Natural killer cell (primary cell): ENCODE results near the gene PIGL. TPM values are rescaled to one million over a fixed set of nuclear protein-coding genes. Genes with fewer than 3 reads are reported as not detected.
A peak's percentile ranks its signal among the peaks of the same experiment; 100 is the strongest.

Source experiments
- ATAC-seq, 3 donors: fragments of 150-1000 bp in 2 of 3; fragments of 200-7000 bp in 1 of 3; cut with Tn5 transposase; 1 replicate in 1 of 3; 2 replicates in 2 of 3; pipeline ENCODE4 v1.10.0; 2021; ENCODE audit warnings: mild to moderate bottlenecking in 2 of 3, moderate library complexity in 2 of 3
- DNase-seq, 2 donors: peaks; one replicate each; pipeline versions ENCODE4 v3.0.0 to v3.0.0-alpha.2; 2013 to 2021; ENCODE audit warnings: mixed read lengths in 1 of 2
- H3K27ac ChIP-seq: one replicate; pipeline ENCODE4 v1.5.1; 2013; ENCODE audit warnings: mild to moderate bottlenecking, low read length
- H3K27me3 ChIP-seq: one replicate; pipeline ENCODE4 v1.6.1; 2013; ENCODE audit warnings: low read length; ENCODE audit not compliant: control insufficient read depth, insufficient read depth
- H3K36me3 ChIP-seq: one replicate; pipeline ENCODE4 v1.6.1; 2013; ENCODE audit warnings: low read length; ENCODE audit not compliant: control insufficient read depth, insufficient read depth
- H3K4me1 ChIP-seq: one replicate; pipeline ENCODE4 v1.6.1; 2013; ENCODE audit warnings: low read length; ENCODE audit not compliant: control insufficient read depth, insufficient read depth
- H3K4me3 ChIP-seq: one replicate; pipeline ENCODE4 v1.5.1; 2013; ENCODE audit warnings: low read length
- H3K9me3 ChIP-seq: one replicate; pipeline ENCODE4 v1.6.1; 2013; ENCODE audit warnings: low read length; ENCODE audit not compliant: control insufficient read depth, insufficient read depth
- H3K27ac Mint-ChIP-seq, 2 donors: one replicate each; pipeline ENCODE4 v1.8.0; 2022; ENCODE audit warnings: mild to moderate bottlenecking in 2 of 2, mixed read lengths in 2 of 2, moderate library complexity in 1 of 2
- H3K27me3 Mint-ChIP-seq, 2 donors: one replicate each; pipeline ENCODE4 v1.8.0; 2022; ENCODE audit warnings: low read depth in 2 of 2, mixed read lengths in 2 of 2
- H3K36me3 Mint-ChIP-seq: one replicate; pipeline ENCODE4 v1.8.0; 2022; ENCODE audit warnings: mixed read lengths
- H3K4me1 Mint-ChIP-seq, 2 donors: one replicate each; pipeline ENCODE4 v1.8.0; 2022; ENCODE audit warnings: mixed read lengths in 2 of 2
- H3K4me3 Mint-ChIP-seq: one replicate; pipeline ENCODE4 v1.8.0; 2022; ENCODE audit warnings: mild to moderate bottlenecking, moderate library complexity, mixed read lengths
- H3K9me3 Mint-ChIP-seq, 2 donors: one replicate each; pipeline ENCODE4 v1.8.0; 2022; ENCODE audit warnings: mixed read lengths in 2 of 2
- WGBS: methylation state at CpG from one replicate; pipeline ENCODE4 v1.1.7; 2013; ENCODE audit warnings: missing lambda C conversion rate; ENCODE audit not compliant: insufficient coverage; 5-methylcytosine and 5-hydroxymethylcytosine counted together
- intact Hi-C: fragments of 100-400 bp; cut with micrococcal nuclease; formaldehyde crosslinking; loops from one replicate; pipeline ENCODE4 v1.14.2; 2022
- total RNA-seq, 4 donors: library from RNA; stranded (reverse); fragments of 120-200 nt in 1 of 4; gene quantifications; one replicate each; pipeline versions ENCODE4 v1.2.3 to v1.2.4, GENCODE V29; 2013 to 2022
- TF ChIP-seq, protein P1 (sequence below): fragments of 200-600 bp; IDR thresholded peaks from one replicate; pipeline ENCODE4 v1.8.0; 2022; ENCODE audit warnings: antibody characterized with exemption

PIGL gene
- total RNA-seq, 3 donors from 2014 or later (not counting 1 experiment from before 2014, with no cell fraction given), result 44.2 to 68.3 (median 47.9) TPM

DNA sequence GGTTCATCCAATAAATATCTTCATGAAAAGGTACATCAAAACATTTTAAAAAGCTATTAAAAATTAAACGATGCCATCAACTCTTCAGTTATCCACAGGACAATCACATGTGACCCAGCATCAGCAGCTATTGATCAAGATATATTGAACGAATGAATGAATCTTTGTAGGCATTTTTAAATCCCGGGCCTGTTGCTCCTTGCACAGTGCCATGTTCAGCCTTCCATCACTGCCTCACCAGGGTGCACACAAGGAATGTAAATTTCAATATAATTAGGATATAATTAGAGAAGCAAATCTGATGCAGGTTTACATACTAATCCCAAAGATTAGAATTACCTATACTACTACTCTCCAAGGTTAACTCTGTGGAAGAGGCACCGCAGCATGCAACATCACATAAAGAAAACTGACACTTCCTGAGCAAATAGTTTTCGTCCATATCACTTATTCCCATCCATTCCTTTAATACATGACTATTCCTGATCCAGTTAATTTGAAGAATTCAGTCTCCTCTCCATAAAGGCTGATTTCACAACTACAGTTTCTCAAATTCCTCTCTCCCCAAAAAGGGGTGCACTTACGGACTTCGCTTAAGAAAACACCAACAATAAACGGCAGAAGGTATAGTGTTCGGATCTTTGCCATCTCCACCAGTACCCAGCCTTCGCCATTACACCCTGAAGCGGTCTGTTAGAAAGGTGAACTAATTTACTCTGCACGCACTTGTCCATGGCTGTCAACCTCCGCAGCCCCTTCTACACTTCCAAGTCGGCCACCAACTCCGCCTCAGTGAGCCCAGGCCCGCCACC is 2.6 kb upstream of the PIGL start:
- peak overlapping the region; percentile 90 to 95 for H3K27ac Mint-ChIP-seq
- H3K4me3 ChIP-seq, result peak overlapping the region; percentile 44
- H3K27me3 Mint-ChIP-seq, result no peaks in the 10 kb centered on the region
- 7% methylated on average over 15 of the region's 16 CpGs for WGBS
- H3K9me3 ChIP-seq, result no peaks in the 10 kb centered on the region
- TF ChIP-seq, protein P1, sequence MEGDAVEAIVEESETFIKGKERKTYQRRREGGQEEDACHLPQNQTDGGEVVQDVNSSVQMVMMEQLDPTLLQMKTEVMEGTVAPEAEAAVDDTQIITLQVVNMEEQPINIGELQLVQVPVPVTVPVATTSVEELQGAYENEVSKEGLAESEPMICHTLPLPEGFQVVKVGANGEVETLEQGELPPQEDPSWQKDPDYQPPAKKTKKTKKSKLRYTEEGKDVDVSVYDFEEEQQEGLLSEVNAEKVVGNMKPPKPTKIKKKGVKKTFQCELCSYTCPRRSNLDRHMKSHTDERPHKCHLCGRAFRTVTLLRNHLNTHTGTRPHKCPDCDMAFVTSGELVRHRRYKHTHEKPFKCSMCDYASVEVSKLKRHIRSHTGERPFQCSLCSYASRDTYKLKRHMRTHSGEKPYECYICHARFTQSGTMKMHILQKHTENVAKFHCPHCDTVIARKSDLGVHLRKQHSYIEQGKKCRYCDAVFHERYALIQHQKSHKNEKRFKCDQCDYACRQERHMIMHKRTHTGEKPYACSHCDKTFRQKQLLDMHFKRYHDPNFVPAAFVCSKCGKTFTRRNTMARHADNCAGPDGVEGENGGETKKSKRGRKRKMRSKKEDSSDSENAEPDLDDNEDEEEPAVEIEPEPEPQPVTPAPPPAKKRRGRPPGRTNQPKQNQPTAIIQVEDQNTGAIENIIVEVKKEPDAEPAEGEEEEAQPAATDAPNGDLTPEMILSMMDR, result no peak
- no peaks in the 10 kb centered on the region for H3K36me3 Mint-ChIP-seq
- peak overlapping the region; percentile 57 for H3K27ac ChIP-seq
- no peaks in the 10 kb centered on the region for H3K27me3 ChIP-seq
- intact Hi-C loops, result loop anchor here (1.0 to 5.0 kb wide), 2 partner anchors 53 to 72 kb away; no protein-coding TSS in a partner anchor
- H3K4me1 ChIP-seq, result peaks cover 30% of the 10 kb centered on the region
- H3K4me1 Mint-ChIP-seq, result peaks cover 37 to 38% of the 10 kb centered on the region in 2 donors
- no peaks in the 10 kb centered on the region for H3K9me3 Mint-ChIP-seq
- DNase-seq (peak in 1 of 2 donors; percentile 48), ATAC-seq (no peak)
- no peaks in the 10 kb centered on the region for H3K36me3 ChIP-seq
- peak overlapping the region; percentile 88 for H3K4me3 Mint-ChIP-seq

DNA sequence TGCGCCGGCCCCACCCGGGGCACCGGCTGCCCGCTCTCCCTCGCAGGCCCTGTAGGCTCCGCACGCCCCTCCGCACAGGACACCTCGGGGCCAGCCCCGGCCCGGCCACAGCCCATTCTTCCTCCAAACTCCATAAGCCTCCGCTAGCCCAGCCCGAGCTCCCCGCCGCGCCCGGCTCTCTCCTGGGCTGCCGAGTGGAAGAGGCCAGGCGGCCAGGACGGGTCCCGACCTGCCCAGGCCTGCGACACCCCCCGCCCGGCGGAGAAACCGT is 2.1 kb upstream of the PIGL start:
- under 1% methylated on average over 27 of the region's 27 CpGs for WGBS
- Histone ChIP-seq H3K4me1 (peaks cover 30% of the 10 kb centered on the region), H3K9me3 (no peaks in the 10 kb centered on the region), H3K4me3 (peak overlapping the region; percentile 44), H3K36me3 (no peaks in the 10 kb centered on the region), H3K27me3 (no peaks in the 10 kb centered on the region), H3K27ac (peak overlapping the region; percentile 57)
- DNase-seq (no peak), ATAC-seq (peak; percentile 35 to 58 (median 44))
- TF ChIP-seq, protein P1, result no peak
- Mint-ChIP-seq H3K4me3 (peak overlapping the region; percentile 88), H3K9me3 (no peaks in the 10 kb centered on the region), H3K36me3 (no peaks in the 10 kb centered on the region), H3K27me3 (no peaks in the 10 kb centered on the region), H3K4me1 (peaks cover 37 to 38% of the 10 kb centered on the region in 2 donors), H3K27ac (peak overlapping the region; percentile 90 to 95)
- intact Hi-C loops, result loop anchor here (1.0 to 5.0 kb wide), 2 partner anchors 52 to 71 kb away; no protein-coding TSS in a partner anchor

DNA sequence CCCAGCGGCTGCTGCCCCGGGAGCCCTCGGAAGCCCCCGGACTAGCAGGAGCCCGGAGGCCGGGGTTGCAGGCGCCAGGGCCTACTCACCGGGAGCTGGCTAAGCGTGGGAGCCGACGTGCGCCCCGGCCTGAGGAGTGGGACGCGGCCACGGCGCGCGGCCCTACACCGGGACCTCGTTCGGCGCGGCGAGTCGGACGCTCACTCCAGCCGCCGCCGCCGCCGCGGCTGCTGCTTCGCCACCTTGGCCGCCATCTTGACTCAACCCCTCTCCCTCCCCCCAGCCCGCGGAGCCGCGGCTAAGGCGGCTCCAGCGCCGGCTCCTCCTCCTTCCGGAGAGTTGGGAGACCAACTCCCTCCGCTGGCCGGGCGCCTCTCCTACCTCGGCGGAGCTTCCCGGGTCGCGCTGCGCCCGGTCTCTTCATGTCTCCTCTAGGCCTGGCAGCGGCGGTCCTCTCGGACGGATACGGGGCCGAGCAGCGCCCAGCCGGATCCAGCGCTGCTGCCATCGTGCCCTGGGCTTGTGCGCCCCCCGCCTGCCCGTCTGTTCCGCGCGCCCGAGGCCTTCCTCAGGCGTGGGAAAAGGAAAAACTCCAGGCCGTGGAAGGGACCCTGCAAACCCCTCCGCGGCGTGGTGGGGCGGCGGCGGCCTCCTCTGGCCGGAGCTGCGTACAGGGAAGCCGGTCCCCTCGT is 1.6 kb upstream of the PIGL start, which contains the start of gene NCOR1:
TSS of gene NCOR1 (minus strand) at position 262 of the 692 bp plus-strand sequence. CDS start 20,965 bp downstream, outside the sequence.
- H3K27ac ChIP-seq, result peak within 1 kb of the TSS; percentile 57
- H3K27me3 ChIP-seq, result no peaks in the 10 kb centered on the region
- Mint-ChIP-seq H3K9me3 (no peaks in the 10 kb centered on the region), H3K36me3 (no peaks in the 10 kb centered on the region), H3K27me3 (no peaks in the 10 kb centered on the region), H3K4me3 (peak within 1 kb of the TSS; percentile 94), H3K27ac (peak within 1 kb of the TSS; percentile 90 to 95), H3K4me1 (peaks cover 37 to 38% of the 10 kb centered on the region in 2 donors)
- H3K4me3 ChIP-seq, result peak within 1 kb of the TSS; percentile 44
- DNase-seq, result peak; percentile 81 to 93
- peaks cover 30% of the 10 kb centered on the region for H3K4me1 ChIP-seq
- intact Hi-C loops, result loop anchor here (1.0 to 5.0 kb wide), 2 partner anchors 52 to 71 kb away; no protein-coding TSS in a partner anchor
- TF ChIP-seq, protein P1, result peak; percentile 20
- no peaks in the 10 kb centered on the region for H3K36me3 ChIP-seq
- ATAC-seq, result peak; percentile 89 to 96 (median 91)
- WGBS, result under 1% methylated on average over 82 of the region's 82 CpGs
- H3K9me3 ChIP-seq, result no peaks in the 10 kb centered on the region
